Measurements from ENCODE around the gene SCFD2. TPM values are rescaled to one million over a fixed set of nuclear protein-coding genes. Genes with fewer than 3 reads are reported as not detected.

SCFD2 gene
- total RNA-seq, 1 donor from 2014 or later = 25.6 TPM

DNA sequence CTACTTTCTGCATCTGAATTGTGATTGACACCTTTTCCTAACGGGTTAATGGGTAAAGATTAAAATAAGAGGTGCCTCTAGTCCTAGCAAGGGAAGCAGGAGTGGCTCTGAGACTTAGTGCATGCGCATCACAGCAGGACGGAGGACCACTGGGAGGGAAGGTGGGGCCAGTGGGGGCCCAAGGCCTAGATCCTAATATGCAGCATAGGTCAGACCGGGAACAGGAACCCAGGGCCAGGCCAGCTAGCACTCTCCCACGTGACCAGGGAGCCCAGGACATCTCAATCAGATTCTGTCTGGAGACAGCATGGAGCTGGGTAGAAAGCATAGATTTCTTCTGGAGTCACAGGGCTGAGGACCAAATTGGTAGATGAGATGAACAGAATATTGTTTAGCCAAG is 448.0 kb downstream of the SCFD2 start:
- DNase-seq = no peak

DNA sequence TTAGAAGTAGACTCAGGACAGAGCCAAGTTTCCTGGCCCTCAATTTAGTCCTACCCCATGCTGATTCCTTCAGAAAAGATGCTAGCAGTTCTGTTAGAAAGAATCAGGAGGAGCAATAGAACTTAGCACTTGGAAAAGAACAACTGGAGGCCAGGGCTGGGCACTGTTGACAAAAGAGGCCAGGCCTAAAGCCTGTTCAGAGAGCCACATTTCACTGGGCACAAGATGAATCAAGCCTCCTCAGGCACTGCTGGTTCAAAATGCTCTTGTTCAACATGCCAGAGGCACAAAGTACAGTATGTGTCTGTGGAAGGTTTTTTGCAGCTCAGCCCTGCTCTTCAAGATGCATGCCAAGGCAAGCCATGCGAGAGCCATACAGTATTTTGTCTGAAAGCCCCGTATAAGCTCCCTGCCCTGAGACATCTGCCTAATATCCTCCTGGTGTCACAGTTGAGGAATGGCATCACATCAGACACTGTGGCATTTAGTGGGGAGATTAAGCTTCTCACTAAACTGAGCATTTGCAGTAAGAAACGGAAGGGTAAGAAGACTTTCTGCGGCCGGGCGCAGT is 450.0 kb downstream of the SCFD2 start:
- no peak for DNase-seq

DNA sequence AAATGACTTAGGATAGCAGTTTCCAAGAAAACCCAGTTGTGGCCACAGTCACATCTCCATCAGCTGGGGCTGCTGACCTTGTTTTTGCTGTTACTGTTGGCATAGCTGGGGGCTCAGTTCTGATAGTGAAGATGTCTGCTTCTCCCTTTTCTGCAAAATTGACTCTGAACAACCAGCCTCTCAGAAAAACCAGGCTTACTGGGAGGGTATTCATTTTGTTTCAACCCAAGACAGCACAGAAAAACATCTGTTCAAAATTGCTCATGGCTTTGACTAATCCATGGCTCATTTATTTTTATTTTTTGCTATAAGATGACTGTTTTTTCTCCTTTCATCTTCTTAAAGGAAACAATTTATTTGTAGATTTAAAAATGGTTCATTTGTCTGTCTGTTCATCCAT is 450.7 kb downstream of the SCFD2 start:
- no peak for DNase-seq

DNA sequence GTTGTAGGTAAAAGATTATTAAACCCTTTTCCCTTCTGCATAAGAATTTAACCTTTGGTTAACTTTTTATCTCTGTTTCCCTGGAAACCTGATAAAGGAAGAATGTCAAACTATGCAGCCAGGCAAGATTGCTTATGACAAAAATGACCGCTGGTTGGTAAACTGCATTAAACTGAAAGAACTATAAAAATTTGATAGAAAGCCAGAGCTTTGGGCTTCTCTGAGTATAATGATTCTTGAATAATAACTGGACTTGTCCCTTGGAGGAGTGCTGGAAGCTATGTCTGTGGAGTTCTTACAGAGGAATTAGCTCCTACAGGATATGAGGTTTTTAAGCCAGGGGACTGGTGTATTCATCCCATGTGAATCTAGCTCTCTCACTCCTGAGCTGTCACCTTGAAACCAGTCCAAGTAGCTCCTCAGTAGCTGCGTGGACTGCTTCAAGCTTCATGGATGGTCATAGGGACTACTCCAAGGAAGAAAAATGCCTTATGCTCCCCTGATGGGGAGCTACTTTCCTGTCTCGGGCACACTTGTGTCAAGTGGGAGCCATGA is 451.7 kb downstream of the SCFD2 start:
- no peak for DNase-seq

DNA sequence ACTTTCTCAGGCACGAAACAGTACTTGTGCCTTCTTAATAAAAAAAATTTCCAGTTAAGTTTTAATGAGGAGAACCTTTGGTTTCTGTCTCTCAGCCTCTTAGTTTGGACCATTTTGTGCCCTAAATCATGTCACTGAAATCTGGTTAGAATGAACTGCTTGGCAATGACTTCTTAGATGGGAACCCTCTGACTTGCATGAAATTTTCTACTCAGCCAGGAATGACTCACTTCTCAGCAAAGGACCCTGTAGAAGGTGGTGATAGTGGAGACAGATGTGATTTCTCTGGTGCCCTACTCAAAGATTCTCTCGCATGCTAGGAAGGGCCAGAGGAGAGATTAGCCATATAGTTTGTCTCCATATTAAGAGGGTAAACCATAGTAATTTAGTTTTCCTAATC is 453.3 kb downstream of the SCFD2 start:
- no peak for DNase-seq

DNA sequence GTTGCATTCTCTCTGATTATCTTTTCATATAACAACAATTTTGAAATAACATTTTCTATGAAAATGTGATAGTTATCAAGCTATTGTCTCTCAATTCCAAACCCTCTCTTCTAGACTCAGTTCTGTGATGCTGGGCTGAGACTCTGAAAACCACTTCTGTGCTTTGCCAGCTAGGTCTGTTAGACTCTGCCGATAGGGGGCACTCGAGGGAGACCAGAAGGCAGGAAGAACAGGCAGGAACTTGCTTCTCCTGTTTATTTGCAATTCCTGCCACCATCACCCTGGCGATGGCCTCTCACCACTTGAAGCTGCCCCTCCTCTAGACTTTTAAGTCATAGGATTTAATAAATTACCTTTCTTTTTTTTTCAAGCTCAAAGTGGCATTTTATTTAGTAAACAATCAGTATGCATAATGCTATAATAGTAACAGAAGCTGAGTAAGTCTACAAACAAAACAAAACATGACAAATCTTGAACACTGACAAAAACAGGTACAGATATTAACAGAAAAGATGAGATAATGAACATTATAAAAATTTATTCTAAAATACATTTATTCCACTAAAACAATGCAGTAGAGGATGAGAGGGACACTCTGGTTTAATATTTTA is 454.1 kb downstream of the SCFD2 start:
- peak; percentile 12 for DNase-seq

DNA sequence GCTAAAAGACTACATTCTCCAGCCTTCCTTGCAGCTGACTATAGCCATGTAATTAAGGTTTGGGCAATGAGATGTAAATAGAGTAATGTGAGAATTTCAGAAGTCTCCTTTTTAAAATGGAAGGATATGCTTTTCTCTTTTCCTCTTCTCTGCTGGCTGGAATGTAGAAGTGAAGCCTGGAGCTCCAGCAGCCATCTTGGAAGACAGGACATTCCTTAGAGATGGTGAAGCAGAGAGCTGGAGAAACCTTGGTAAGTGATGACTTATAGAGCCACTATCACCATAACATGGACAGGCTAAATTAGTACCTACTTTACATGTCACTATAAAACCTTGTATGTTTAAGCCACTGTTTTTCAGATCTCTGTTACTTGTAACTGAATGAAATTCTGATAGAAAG is 455.7 kb downstream of the SCFD2 start:
- no peak for DNase-seq

DNA sequence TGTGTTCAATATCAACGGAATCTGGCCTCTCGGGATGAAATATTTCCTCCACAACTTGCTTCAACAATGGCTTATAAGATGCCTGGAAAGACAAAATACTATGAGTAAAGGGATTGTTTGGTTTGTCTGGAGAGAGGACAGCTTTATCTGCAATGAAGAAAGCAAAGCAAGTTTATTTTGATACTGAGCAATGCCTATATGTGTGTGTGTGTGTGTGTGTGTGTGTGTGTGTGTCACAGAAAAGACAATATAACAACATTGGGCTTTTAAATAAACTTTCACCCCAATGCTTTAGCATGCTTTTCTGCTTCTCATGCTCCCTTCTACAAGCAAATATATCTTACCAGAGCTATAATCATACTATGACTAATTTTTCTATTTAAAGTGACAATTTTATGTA is 458.4 kb downstream of the SCFD2 start:
- DNase-seq = no peak

DNA sequence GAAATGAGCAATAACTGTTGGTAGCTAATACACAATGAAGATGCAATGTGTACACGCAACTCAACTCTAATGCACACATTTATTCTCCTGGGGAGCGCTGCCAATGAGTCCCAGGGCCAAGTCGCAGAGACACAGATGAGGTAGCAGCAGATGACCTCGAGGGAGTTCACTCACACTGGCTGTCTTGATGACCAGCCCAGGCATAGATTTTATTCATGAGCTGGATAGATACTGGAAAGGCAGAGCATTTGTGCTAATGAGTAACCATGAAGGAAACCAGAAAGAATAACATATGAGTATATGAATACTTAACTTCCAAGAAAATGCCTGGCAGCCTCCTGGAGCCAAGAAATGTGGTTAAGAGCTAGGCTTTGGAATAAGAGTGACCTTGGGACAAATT is 461.4 kb downstream of the SCFD2 start:
- DNase-seq = no peak

DNA sequence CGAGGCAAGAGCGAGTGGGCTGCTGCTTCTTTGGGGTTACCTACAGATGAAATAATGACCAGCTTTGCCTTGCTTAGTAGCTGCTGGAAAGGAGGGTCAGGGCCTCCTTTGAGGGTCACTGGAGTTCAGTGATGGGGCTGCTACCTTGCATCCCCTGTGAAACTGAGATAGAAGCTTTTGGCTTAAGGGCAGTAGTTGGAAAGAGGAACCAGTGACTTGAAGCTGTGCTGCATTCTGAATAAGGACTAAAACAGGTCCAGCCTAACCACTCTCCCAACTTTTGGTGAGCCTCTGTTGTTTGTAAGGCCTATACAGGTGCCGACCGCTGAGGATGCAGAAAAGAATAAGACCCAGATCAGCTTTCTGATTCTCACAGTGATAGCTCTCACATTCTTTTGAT is 462.6 kb downstream of the SCFD2 start:
- DNase-seq = no peak

DNA sequence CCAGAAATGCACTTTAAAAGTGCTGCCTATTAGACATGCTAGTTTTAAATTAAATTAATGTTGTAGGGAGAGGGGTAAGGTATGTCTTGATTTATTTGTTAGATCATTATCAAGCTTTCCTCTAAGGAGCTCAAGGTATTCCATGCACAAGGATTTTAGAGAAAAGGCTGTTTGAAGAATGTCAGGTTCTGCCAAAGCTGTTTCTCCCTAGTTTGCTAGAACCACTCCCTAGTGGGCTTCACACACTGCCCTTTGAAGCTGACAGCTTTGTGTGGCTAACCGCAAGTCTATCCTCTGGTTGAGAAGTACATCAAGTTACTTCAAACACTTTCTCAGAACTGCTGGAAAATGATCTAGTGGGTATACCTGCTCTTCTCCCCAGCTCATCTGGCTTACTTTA is 471.4 kb downstream of the SCFD2 start:
- no peak for DNase-seq

DNA sequence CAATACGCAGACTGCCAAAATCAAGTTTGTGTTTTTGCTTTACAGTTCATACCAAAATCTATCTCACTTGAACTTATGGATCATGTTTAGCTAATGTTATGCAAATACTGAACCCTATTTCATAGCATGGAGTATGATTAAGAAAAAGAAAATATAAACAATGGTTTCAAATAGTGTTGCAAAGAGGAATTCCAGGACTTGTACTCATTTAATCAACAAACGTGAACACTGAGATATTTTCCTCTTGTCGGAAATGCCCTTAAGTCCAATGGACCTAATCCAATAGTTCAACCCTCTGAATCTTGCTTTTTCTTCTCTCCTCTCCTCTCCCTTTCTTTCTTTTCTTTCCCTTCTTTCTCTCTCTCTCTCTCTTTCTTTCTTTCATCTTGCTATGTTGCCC is 473.0 kb downstream of the SCFD2 start:
- DNase-seq = no peak

DNA sequence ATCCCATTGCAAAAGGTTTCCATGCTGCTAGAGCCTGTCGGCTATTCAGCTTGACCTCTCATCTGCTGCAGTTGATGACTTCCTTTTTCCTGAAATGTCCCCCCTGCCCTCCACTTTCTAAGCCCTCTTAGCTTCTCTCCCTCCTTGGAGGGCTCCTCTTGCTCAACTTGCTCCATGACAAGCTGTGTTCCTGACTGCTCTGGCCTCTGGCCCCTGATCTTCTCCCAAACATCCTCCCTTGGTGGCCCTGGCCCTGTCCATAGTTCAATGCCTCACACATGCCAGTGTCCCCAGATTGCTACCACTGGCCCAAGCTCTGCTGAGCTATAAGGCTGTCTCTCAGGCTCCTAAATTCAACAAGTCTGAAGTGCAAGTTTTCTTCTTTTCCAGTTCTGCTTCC is 474.1 kb downstream of the SCFD2 start:
- DNase-seq = no peak

DNA sequence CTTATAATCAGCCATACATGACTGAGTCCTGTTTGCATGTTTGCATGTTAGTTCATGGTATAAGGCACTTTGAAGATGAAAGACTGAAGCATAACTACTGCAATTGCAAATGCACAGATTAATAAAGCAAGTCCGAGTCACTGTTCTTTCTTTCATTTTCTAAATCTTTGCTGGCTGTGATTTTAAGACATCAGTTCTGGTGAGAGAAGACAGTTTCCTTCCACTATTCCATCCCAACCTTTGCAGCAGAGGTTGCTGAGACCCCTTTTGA is 475.4 kb downstream of the SCFD2 start:
- DNase-seq = no peak

DNA sequence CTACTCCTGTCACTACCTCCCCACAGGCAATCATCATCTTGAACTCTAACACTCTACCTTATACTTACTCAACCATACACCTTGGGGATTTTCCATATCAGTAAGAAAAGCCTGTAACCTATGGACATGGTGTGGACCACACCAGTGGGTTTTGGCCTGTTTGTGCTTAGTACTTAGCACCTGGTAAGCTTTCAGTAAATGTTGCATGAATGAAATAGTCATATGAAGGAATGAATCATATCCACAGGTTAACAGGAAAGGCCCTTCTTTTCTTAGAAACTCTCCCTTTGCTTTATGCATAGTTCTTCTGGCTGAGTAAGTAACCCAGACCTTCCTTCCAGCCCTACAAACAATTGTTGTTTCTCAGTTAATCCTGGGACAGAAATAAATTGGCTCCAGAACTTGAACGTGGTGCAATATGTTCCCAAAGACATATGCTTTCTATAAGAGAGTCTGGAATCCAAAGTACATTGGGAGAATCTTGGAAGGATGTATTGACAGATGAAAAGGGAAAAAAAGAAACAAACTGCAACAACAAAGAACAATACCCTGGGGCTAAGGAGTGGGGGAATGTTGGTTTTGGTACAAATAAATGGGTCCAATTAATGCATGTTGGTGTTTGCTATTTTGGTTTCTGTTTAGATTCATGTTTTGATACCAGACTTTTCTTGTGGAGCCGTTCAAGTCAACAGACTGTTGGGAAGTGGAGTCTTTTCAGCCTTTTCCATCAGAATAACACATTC is 475.9 kb downstream of the SCFD2 start:
- DNase-seq = no peak

DNA sequence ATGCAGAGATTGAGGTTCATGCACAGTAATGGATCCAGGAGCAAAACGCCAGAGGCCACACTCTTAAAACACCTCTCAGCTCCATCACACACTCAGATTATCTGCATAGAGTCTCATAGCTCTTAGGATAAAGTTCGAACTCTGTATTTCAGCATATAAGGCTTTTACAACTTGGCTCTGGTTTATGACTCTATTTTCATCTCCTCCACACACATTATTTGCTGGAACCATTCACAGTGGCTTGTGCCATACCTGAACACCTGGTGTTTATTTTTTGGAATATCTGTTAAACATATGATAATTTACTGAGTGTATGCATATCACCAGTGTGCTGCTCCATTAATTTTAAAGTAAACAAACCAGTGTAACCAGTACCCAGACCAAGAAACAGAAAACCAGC is 476.5 kb downstream of the SCFD2 start:
- no peak for DNase-seq

DNA sequence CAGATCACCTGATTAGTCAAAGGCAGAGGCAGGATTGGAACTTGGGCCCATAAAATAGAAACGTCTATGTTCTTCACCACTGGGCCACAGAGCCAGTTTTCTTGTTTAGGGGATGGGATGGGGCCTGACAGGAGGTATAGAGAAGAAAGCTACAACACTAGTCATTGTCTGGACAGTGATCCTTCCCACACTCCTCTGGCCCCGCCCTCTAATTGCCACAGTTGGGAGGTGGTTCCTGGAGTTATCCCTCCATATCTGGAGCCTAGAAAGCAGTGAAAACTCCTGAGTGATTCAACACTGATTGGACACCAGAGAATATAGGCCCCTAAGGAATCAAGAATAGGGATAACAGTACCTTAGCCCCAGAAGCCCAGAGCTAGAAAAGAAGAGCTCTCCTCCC is 480.9 kb downstream of the SCFD2 start:
- DNase-seq = no peak

DNA sequence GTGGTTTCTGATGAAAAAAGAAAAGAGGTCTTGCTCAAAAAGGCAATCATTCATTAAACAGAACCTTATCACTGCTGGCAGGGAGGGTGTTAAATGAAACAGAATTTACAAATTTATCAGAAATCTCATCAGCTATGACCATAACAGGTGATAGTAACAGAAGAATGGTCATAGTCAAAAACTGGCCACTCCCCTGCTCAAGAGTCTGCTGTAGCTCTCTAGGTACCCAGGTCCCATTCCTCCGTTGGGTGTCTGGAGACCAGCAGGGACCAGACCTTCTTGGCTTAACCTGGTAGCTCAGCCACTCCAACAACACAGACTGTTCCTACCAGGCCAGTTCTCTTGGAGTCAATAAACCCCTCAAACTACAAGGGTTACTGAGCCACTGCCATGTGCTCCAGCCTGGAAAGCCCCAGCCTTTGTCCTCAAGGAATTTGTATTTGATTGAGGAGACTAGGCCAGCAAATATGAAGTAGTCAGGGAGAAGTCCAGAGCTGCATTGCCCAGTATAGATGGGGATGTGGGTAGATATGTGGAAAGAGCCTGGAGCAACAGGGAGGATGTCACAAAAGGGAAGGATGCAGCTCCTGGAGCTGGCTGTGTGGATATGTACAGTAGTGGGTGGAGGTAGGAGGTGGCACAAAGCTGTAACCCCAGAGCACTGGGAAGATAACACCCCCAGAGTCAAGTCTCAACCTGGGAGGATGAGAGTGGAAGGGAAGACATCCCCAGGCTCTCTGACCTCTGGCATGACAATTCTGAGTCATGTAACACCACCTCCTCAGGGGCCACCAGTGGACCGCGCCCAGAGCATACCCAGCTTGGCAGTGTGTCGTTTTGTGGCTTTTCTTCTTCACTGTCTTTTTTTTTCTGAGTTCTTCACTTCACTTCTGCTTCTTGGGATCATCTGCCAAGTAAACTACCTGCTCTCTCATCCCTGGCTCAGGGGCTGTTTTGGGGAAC is 481.9 kb downstream of the SCFD2 start:
- no peak for DNase-seq

DNA sequence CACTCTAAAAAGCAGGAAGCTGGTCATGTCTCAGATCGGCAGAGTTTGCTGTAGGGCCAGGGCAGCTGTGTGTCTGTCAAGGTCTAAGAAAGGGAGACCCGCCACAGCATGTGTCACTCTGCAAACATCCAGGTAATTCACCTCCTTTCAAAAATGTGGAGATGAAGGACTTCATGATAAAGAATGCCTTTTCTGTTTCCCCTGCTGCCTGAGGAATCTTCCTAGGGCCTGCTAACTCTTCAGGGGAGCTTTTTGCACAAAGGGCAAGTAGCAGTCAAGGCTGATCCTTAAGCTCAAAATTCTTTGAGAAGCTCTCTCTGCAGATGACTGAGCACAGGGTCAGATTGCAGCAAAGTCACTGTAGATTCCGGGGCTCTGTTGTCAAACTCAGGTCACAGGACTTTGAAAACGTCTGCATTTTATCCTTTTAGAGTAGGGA is 482.7 kb downstream of the SCFD2 start:
- DNase-seq = no peak

DNA sequence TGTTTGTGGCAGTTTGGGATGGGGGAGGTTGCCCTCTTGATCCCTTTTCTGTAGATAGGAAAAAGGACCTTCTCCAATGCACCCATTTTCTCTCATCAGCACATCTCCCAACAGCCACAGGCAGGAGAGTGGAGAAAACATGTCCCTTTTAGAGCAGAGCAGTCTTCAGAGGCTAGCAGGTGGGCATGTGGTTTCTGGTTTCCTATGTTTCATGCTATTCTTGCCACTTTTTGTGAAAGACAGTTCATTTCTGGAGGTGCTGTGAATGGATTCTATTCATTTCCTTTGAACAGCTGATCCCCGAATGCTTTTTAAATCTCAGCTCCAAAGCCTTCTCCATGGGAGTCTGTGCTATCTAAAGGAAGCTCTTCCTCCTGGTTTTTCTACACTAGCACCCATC is 484.9 kb downstream of the SCFD2 start:
- DNase-seq = no peak

DNA sequence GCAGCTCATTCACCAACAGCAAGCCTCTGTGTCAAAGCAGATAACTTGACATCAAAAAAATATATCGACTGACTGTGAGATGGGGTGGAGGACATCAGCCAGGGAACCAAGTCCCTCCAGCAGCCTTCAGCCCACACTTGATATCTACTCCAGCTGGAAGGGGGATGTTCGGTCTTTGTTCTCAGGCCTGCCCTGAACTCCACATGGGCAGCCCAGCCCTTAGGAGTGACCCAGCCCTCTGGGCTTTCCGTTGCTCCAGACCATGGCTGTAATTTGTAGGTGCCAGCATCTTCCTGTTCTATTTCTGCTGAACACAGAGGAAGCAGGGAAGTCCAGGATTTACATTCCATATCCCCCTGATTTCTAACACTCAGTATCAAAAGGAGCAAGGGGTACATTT is 486.4 kb downstream of the SCFD2 start:
- DNase-seq = no peak

DNA sequence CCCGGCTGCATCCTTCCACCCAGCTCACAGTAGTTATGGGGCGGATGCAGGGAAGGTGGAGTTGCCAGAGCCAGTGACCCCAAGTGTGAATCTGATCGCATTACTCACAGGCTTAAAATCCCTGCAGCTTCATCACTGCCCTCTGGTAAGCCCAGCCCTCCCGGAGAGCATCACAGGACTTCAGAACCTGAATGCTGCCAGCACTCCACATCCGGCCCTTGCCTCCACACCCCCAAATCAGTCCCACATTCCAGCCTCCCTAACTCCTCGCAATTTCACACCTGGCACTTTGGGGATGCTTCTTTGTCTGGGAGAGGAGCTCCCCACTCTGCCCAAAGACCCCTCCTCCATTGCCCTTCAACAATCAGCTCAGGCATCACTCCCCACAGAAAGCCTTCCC is 488.2 kb downstream of the SCFD2 start:
- no peak for DNase-seq

DNA sequence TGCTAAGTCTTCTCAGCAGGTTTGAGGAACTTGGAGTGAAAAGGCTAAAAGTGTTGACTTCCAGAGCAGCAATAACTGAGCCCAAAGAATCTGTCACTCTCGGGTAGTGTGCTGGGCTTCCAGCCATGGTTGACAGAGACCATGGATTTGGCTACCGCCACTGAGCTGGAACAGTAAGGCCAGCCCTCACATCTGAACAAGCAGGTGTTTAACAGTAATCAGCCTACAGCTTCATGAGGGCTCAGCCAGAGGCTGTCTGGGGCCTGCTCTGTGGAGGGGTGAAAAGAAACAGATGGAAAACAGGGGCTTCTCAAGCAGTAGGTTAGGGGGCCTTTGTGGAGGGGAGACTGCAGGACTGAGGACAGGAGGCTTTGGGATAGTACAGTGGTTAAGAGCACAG is 488.8 kb downstream of the SCFD2 start:
- no peak for DNase-seq

Measured in occipital lobe (tissue), 2 donors.